ENCODE measurements around the gene PPIAL4G.
"Not testable (repeated sequence)": the region's sequence is repeated elsewhere in the genome, so short reads cannot be mapped to it uniquely, and the experiment has no call there.

The PPIAL4G gene

GRCh38 chr1:148434832-148435231 lies 48.3 kb downstream of the PPIAL4G start:
- in situ Hi-C loops (cut with HindIII; ENCODE audit: low pct_ligation_motif_present, low pct_unique_long_range_greater_than_20kb, low sequenced_read_pairs) = no loop called here
- no peak for DNase-seq

- DNase-seq; in situ Hi-C loops (cut with HindIII; ENCODE audit: low pct_ligation_motif_present, low pct_unique_long_range_greater_than_20kb, low sequenced_read_pairs): not testable (repeated sequence)
Measured at GRCh38 chr1:148432916-148433317, 50.2 kb downstream of the PPIAL4G start.

All from ACHN (cell line).